ENCODE data around the gene TERT. TPM values are rescaled to one million over a fixed set of nuclear protein-coding genes. Genes with fewer than 3 reads are reported as not detected.

The TERT gene
- total and polyA plus RNA-seq, 10 of the 15 experiments (the other 5 are each of a cell fraction or from before 2014, with no cell fraction given), result 0.08 to 21.5 (median 5.0) TPM

DNA sequence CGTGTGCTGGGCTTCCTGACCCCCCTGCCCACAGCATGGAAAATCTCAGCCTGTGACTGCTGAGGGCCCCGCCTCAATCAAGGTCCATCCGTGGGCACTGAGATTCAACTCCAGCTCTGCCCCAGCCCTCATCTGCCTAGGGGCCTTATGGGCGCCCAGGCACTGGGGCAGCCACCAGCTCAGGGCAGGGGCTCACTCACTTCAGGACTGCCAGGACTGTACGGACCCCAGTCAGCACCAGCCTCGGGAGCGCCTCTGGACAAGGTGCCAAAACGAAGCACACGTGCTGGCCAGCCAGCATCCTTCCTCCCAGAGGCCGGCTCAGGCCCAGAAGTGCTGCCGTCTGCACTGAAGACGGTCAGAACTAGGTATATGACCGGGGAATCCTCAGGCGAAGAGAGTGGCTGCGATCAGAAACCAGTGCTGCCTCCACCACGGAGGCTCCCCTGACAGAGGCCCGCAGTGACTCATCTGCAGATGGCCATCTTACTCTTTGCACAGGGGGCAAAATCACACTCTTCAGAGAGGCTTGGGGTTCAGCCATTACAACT is 30.4 kb upstream of the TERT start (continued):
- TF ChIP-seq ZNF217 (IDR thresholded peaks at IDR 0.05), result no peak

DNA sequence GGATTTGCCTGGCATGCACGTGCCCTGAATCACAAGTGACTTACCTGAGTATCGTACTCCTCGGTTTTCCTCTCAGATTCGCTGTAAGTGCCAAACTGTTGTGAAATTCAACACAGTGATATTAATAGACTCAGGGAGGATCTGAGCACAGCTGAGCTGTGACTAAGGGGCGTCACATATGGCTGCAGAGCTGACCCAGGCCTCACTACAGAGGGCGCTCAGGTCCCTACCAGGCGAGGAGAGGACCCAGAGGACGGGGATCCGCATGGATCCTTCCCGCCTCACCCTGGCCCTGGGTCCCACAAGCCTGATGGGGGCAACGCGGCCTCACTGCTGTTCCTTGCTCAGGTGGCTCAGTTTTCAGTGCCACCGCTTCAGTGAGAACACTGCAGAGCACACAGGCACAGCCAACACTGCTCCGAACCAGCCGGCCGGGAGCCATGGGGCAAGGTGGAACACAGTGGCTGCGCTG is 29.9 kb upstream of the TERT start:
- SMC1A ChIA-PET (ENCODE audit: uncharacterized antibody, unreplicated experiment), result interaction anchor here (1.3 kb wide), 1 partner anchor 19 kb away, joined by 3 read pairs; no protein-coding TSS in a partner anchor
- Histone ChIP-seq H3K36me3 (ENCODE audit: control insufficient read depth in 2 of 2, insufficient read depth in 2 of 2, low read length in 1 of 2) (peaks cover 9 to 42% of the 10 kb centered on the region in 2 experiments; a peak in 3 of 4 replicates), H3K27ac (ENCODE audit: control insufficient read depth, insufficient read depth) (no peak overlapping the region), H3K9me3 (replicated peaks; ENCODE audit: control insufficient read depth, insufficient read depth, low read length) (no peaks in the 10 kb centered on the region), H3K27me3 (replicated peaks in 1 of 2; ENCODE audit: control insufficient read depth in 2 of 2, insufficient read depth in 2 of 2, low read length in 1 of 2) (no peaks in the 10 kb centered on the region), H3K4me1 (ENCODE audit: control insufficient read depth, insufficient read depth, low read length) (no peaks in the 10 kb centered on the region), H2AFZ (ENCODE audit: control insufficient read depth, low read depth, low read length) (no peak overlapping the region), H3K4me3 (no peak overlapping the region), H3K9ac (ENCODE audit: control insufficient read depth, insufficient read depth, low read length) (no peak overlapping the region), H3K4me2 (ENCODE audit: control insufficient read depth, insufficient read depth) (no peak overlapping the region), H4K20me1 (ENCODE audit: control insufficient read depth, insufficient read depth) (no peaks in the 10 kb centered on the region), H3K79me2 (ENCODE audit: control insufficient read depth, insufficient read depth, low read length) (no peaks in the 10 kb centered on the region)
- in situ Hi-C loops (cut with MboI), result no loop called here
- ATAC-seq (no peak), FAIRE-seq (no peak), DNase-seq (ENCODE audit: low read depth, low spot score) (no peak)
- POLR2A ChIA-PET, result no interaction called here
- WGBS (ENCODE audit: insufficient coverage, insufficient replicate concordance, low lambda C conversion rate, missing lambda C conversion rate), result over 99% methylated on average over 17 of the region's 17 CpGs
- intact Hi-C loops (cut with micrococcal nuclease; ENCODE audit: unreplicated experiment), result no loop called here
- TF ChIP-seq TAF1 (IDR thresholded peaks at IDR 0.05; ENCODE audit: borderline replicate concordance, low read depth, low read length), result no peak
- no TSS peak for BruUV-seq (replicated peaks)
- RAD21 ChIA-PET (ENCODE audit: unreplicated experiment), result no interaction called here
- CTCF ChIA-PET, result no interaction called here

DNA sequence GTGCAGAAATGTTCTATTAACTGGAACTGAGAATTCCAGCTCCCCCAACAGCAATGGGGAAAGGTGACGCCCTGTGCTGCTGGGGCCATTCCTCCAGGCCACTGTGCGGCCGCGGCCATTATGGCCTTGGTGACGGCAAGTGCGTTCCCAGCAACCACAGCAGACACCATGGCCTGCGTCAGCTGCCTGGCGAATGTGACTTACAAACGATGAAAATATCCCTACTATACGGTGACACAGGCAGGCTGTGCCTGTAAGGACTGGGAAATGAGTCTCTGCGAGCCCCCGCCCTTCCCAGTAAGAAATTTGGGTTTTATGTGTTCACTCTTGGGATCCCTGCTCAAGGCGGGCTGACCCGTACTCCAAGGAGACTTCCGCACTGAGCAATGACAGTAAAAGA is 29.4 kb upstream of the TERT start:
- ChIA-PET SMC1A (ENCODE audit: uncharacterized antibody, unreplicated experiment) (interaction anchor here (1.3 kb wide), 1 partner anchor 20 kb away, joined by 3 read pairs; no protein-coding TSS in a partner anchor), CTCF (no interaction called here), RAD21 (ENCODE audit: unreplicated experiment) (no interaction called here), POLR2A (no interaction called here)
- no peak overlapping the region for H3K4me3 ChIP-seq
- WGBS (ENCODE audit: insufficient coverage, insufficient replicate concordance, low lambda C conversion rate, missing lambda C conversion rate), result over 99% methylated on average over 15 of the region's 15 CpGs
- no peak for TF ChIP-seq MYC (IDR thresholded peaks at IDR 0.05; ENCODE audit: insufficient read depth, insufficient read length, insufficient replicate concordance, low read length, severe bottlenecking)
- no peak for TF ChIP-seq POLR2AphosphoS5 (IDR thresholded peaks at IDR 0.05; ENCODE audit: low read length)
- no peaks in the 10 kb centered on the region for H3K27me3 ChIP-seq (replicated peaks in 1 of 2; ENCODE audit: control insufficient read depth in 2 of 2, insufficient read depth in 2 of 2, low read length in 1 of 2)
- H3K9me3 ChIP-seq (replicated peaks; ENCODE audit: control insufficient read depth, insufficient read depth, low read length), result no peaks in the 10 kb centered on the region
- no peak for FAIRE-seq
- H3K4me1 ChIP-seq (ENCODE audit: control insufficient read depth, insufficient read depth, low read length), result no peaks in the 10 kb centered on the region
- no peak overlapping the region for H3K9ac ChIP-seq (ENCODE audit: control insufficient read depth, insufficient read depth, low read length)
- H2AFZ ChIP-seq (ENCODE audit: control insufficient read depth, low read depth, low read length), result no peak overlapping the region
- no peak overlapping the region for H3K4me2 ChIP-seq (ENCODE audit: control insufficient read depth, insufficient read depth)
- H4K20me1 ChIP-seq (ENCODE audit: control insufficient read depth, insufficient read depth), result no peaks in the 10 kb centered on the region
- H3K79me2 ChIP-seq (ENCODE audit: control insufficient read depth, insufficient read depth, low read length), result no peaks in the 10 kb centered on the region
- DNase-seq (ENCODE audit: low read depth, low spot score), result no peak
- BruUV-seq (replicated peaks), result no TSS peak
- H3K36me3 ChIP-seq (ENCODE audit: control insufficient read depth in 2 of 2, insufficient read depth in 2 of 2, low read length in 1 of 2), result peaks cover 9 to 47% of the 10 kb centered on the region in 2 experiments; a peak in 3 of 4 replicates
- H3K27ac ChIP-seq (ENCODE audit: control insufficient read depth, insufficient read depth), result no peak overlapping the region
- intact Hi-C loops (cut with micrococcal nuclease; ENCODE audit: unreplicated experiment), result no loop called here
- ATAC-seq, result no peak
- in situ Hi-C loops (cut with MboI), result no loop called here
